HG02678 (cell line): Measurements from ENCODE around the gene NSMCE4A.
"Not testable (repeated sequence)": the region's sequence is repeated elsewhere in the genome, so short reads cannot be mapped to it uniquely, and the experiment has no call there.

Source experiments
- ATAC-seq: cut with Tn5 transposase; IDR thresholded peaks from one replicate; pipeline ENCODE4 v1.9.1; 2021; ENCODE audit warnings: mild to moderate bottlenecking, moderate library complexity; ENCODE audit not compliant: unreplicated experiment

NSMCE4A gene

GRCh38 chr10:121988361-121989324, 13.6 kb upstream of the NSMCE4A start, which contains the start of gene TACC2:
TACC2 (plus strand) TSS chr10:121989163; CDS start chr10:122021982, 32,819 bp downstream.
- ATAC-seq, result no peak

- ATAC-seq, result no peak
Observed at GRCh38 chr10:121984463-121984862, 9.4 kb upstream of the NSMCE4A start.

- ATAC-seq, result no peak
Observed at GRCh38 chr10:121983852-121984251, 8.8 kb upstream of the NSMCE4A start.

- no peak for ATAC-seq
Observed at GRCh38 chr10:121981346-121981745, 6.3 kb upstream of the NSMCE4A start.

GRCh38 chr10:121978511-121978910, 3.5 kb upstream of the NSMCE4A start:
- ATAC-seq, result no peak

GRCh38 chr10:121976607-121977006, 1.6 kb upstream of the NSMCE4A start:
- ATAC-seq, result no peak

GRCh38 chr10:121975295-121976086, 474 bp upstream of the NSMCE4A start:
- peak; percentile 5 for ATAC-seq

GRCh38 chr10:121974019-121974534, 940 bp downstream of the NSMCE4A start:
- peak; percentile 21 for ATAC-seq

GRCh38 chr10:121969086-121969485, 5.9 kb downstream of the NSMCE4A start:
- ATAC-seq, result not testable (repeated sequence)

- ATAC-seq, result no peak
Observed at GRCh38 chr10:121965996-121966395, 9.0 kb downstream of the NSMCE4A start.

- ATAC-seq, result no peak
Observed at GRCh38 chr10:121961456-121961855, 13.6 kb downstream of the NSMCE4A start.

GRCh38 chr10:121959671-121960070, 15.3 kb downstream of the NSMCE4A start:
- no peak for ATAC-seq

- ATAC-seq, result no peak
Observed at GRCh38 chr10:121956111-121957061, 18.6 kb downstream of the NSMCE4A start.

- no peak for ATAC-seq
Observed at GRCh38 chr10:121952226-121952625, 22.8 kb downstream of the NSMCE4A start.

GRCh38 chr10:121949451-121949850, 25.6 kb downstream of the NSMCE4A start:
- ATAC-seq, result no peak

GRCh38 chr10:121949049-121949448, 26.0 kb downstream of the NSMCE4A start:
- no peak for ATAC-seq

GRCh38 chr10:121947343-121948330, 27.4 kb downstream of the NSMCE4A start:
- no peak for ATAC-seq

GRCh38 chr10:121942749-121943416, 32.1 kb downstream of the NSMCE4A start:
- ATAC-seq, result no peak
